ENCODE results near the gene VEGFA.

VEGFA gene

DNA sequence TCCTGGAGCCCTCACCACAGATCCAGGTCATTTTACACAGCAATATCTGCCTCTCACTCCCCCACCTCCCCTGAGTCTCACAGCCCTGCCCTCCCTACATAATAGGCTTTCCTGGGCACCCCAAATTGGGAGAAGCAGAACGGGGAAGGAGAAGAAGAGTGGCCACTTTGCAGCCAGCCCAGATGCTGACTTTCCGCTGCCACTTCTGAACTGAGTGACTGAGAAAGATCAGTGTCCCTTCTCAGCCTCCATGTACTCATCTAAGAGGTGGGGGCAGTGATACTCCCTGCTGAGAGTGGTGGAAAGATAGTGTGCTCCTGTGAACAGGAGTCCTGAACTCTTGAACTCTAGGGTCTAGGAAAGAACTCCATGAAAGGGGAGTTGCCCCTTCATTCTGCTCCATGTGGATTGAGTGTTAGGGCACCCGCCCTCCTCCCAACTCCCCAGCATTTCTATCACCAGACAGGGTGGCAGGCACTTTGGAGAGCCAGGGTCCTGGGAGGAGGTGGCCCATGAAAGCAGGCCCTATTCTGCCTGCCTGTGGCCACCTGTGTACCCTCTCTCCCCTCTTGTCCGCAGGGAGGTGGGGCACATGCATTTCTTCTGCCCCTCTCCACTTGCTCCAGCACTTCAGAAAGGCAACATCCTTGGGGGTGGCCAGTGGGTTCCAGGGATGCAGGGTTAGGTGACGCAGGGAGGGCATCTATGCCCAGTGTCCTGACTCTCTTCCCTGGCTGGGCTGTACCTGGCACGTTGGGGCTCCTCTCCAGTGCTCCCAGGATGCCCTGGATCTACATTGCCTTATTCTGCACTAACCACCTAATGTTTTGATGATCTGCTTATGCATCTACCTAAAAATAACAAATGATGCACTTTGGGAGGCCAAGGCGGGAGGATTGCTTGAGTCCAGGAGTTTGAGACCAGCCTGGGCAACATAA lies 44.1 kb upstream of the VEGFA start:
- TF ChIP-seq ZNF384 (IDR thresholded peaks at IDR 0.05) = no peak
- TF ChIP-seq FOXA1 (IDR thresholded peaks at IDR 0.05) = no peak
- no peak for TF ChIP-seq TARDBP (IDR thresholded peaks at IDR 0.05)
- TF ChIP-seq L3MBTL2 (conservative IDR thresholded peaks at IDR 0.05) = no peak
- no peak for TF ChIP-seq SP1 (IDR thresholded peaks at IDR 0.05)
- no peak for TF ChIP-seq BHLHE40 (IDR thresholded peaks at IDR 0.05; ENCODE audit: borderline replicate concordance)
- no peak for TF ChIP-seq FOXK2 (IDR thresholded peaks at IDR 0.05)
- TF ChIP-seq, protein P1, sequence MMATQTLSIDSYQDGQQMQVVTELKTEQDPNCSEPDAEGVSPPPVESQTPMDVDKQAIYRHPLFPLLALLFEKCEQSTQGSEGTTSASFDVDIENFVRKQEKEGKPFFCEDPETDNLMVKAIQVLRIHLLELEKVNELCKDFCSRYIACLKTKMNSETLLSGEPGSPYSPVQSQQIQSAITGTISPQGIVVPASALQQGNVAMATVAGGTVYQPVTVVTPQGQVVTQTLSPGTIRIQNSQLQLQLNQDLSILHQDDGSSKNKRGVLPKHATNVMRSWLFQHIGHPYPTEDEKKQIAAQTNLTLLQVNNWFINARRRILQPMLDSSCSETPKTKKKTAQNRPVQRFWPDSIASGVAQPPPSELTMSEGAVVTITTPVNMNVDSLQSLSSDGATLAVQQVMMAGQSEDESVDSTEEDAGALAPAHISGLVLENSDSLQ (IDR thresholded peaks at IDR 0.05) = no peak
- no peak for TF ChIP-seq SUZ12 (IDR thresholded peaks at IDR 0.05)
- TF ChIP-seq CTBP1 (IDR thresholded peaks at IDR 0.05; ENCODE audit: borderline replicate concordance) = no peak
- no peak for TF ChIP-seq FOXM1 (IDR thresholded peaks at IDR 0.05; ENCODE audit: borderline replicate concordance)
- no peak for DNase-seq (ENCODE audit: extremely low spot score)
- POLR2A ChIA-PET = no interaction called here
- CTCF ChIA-PET = no interaction called here

DNA sequence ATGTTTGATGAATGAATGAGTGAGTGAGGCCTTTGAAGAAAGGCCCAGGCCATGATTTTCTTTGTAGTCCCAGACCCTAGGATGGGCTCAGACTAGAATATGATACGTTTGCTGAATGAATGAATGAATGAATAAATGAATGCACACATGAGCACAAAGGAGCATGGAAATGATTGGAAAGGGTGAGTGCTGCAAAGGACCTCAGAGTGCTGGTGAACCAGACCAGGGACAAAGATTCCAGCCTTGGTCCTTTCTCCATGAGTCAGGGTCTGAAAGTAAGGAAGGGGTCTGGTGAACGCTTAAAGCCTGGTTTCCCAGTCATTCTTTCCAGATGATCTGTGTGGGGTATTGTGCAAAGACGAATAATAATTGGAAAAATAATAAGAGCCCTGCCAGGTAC lies 42.4 kb upstream of the VEGFA start:
- no peak for DNase-seq (ENCODE audit: extremely low spot score)
- TF ChIP-seq FOXA1 (IDR thresholded peaks at IDR 0.05) (no peak), NFRKB (IDR thresholded peaks at IDR 0.05) (no peak), SP1 (IDR thresholded peaks at IDR 0.05) (no peak)
- CTCF ChIA-PET = no interaction called here
- POLR2A ChIA-PET = interaction anchor here (0.9 kb wide), 1 partner anchor 45 kb away, joined by 3 read pairs; no protein-coding TSS in a partner anchor

DNA sequence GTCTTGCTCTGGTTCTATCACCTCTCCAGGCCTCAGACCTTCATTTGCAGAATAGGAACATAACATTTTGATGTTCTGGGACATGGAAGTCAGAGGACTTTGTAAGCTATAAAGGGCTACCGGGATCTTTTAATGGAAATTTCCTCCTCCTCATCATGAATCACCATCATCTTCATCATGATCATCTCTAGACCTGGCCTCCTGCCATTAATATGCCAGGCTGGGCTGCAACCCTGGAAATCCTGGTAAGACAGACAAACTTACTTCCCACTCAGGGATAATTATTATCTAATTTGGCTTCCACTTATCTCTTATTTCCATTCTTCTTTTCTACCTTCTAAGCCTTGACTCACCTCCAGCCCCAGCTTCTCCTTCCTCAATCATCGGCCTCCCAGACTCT lies 41.4 kb upstream of the VEGFA start:
- CTCF ChIA-PET = no interaction called here
- TF ChIP-seq FOXA1 (IDR thresholded peaks at IDR 0.05) (no peak), FOXK2 (IDR thresholded peaks at IDR 0.05) (no peak), NFRKB (IDR thresholded peaks at IDR 0.05) (no peak), CTBP1 (IDR thresholded peaks at IDR 0.05; ENCODE audit: borderline replicate concordance) (no peak), ZNF384 (IDR thresholded peaks at IDR 0.05) (no peak), FOXM1 (IDR thresholded peaks at IDR 0.05; ENCODE audit: borderline replicate concordance) (no peak), LEF1 (IDR thresholded peaks at IDR 0.05; ENCODE audit: borderline replicate concordance) (no peak), BHLHE40 (IDR thresholded peaks at IDR 0.05; ENCODE audit: borderline replicate concordance) (no peak)
- DNase-seq (ENCODE audit: extremely low spot score) = no peak
- POLR2A ChIA-PET = interaction anchor here (0.9 kb wide), 1 partner anchor 44 kb away, joined by 3 read pairs; no protein-coding TSS in a partner anchor

DNA sequence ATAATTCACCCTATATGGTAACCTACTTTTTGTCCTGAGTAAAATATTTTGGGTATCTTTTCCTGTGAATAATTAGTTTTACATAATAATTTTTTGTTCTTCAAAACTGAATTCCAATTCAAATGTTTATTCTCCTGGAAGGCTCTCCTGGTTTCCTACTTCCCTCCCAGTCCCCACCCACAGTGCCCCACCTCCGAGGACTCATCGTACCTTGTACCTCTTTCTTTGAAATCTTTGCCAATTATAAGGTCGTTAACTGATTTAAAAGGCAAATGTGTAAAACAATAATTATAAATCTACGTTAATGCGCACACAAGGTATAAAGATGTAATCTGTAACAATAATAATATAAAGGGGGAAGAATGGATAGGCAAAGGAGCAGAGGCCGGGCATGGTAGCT lies 40.5 kb upstream of the VEGFA start:
- TF ChIP-seq ELF4 (IDR thresholded peaks at IDR 0.05) (no peak), FOXA1 (IDR thresholded peaks at IDR 0.05) (no peak), HDGF (IDR thresholded peaks at IDR 0.05; ENCODE audit: borderline replicate concordance) (no peak), NFRKB (IDR thresholded peaks at IDR 0.05) (no peak), SUZ12 (IDR thresholded peaks at IDR 0.05) (no peak), ZNF384 (IDR thresholded peaks at IDR 0.05) (no peak), TARDBP (IDR thresholded peaks at IDR 0.05) (no peak)
- CTCF ChIA-PET = no interaction called here
- no peak for DNase-seq (ENCODE audit: extremely low spot score)
- POLR2A ChIA-PET = no interaction called here

DNA sequence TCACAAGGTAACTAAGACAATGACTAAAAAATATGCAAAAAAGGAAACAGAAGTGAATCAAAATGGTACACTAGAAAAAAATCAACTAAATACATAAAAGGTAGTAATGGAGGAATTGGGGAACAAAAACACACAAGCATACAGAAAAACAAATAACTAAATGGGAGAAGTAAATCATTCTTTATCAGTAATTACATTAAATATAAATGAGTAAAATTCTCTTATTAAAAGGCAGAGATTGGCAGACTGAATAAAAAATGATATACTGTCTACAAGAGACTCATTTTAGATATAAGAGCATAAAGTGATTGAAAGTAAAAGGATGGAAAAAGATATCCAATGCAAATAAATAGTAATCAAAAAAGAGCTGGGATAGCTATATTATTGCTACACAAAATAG lies 39.4 kb upstream of the VEGFA start:
- TF ChIP-seq, protein P1 (IDR thresholded peaks at IDR 0.05) = no peak
- TF ChIP-seq L3MBTL2 (conservative IDR thresholded peaks at IDR 0.05) = no peak
- no peak for TF ChIP-seq LEF1 (IDR thresholded peaks at IDR 0.05; ENCODE audit: borderline replicate concordance)
- no peak for TF ChIP-seq FOXK2 (IDR thresholded peaks at IDR 0.05)
- TF ChIP-seq FOXM1 (IDR thresholded peaks at IDR 0.05; ENCODE audit: borderline replicate concordance) = no peak
- TF ChIP-seq TARDBP (IDR thresholded peaks at IDR 0.05) = no peak
- no peak for TF ChIP-seq FOXA1 (IDR thresholded peaks at IDR 0.05)
- TF ChIP-seq SP1 (IDR thresholded peaks at IDR 0.05) = no peak
- TF ChIP-seq SUZ12 (IDR thresholded peaks at IDR 0.05) = no peak
- POLR2A ChIA-PET = no interaction called here
- no peak for DNase-seq (ENCODE audit: extremely low spot score)
- CTCF ChIA-PET = no interaction called here

DNA sequence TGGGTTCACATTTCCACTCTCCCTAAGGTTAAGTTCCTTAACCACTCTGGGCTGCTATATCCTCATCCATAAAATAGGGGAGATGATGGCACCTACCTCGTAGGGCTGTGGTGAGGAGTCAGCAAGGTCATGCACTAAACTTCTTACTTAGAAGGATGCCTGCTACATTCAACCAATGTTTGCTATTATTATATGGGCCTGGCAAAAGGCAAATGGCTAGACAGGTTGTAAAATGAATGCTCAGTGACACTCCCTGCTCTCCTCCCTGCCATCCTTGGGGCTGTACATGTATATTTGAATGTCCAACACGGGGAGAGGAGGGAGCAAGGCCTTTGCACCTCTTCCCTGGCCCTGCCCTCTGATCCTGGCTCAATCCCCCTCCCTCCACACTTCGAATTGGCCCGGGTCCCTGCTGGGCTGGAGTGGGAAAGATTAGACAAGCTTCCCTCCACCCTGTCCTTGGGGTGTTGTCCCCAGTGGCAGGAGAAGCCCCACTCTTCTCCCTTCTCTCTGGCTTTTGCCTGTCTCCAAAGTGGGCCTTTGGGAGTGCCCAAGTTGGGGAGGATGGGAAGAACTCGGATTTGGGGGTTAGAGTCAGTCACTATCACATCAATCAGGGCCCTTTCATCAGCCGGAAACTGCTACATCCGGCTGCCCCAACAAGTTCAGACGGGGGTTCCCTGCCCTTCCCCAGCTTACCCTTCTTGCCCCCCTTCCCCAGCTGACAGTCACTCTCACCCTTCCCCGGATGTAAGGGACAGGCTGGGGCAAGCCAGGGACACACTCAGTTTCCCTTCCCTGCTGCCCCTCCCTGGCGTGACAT lies 36.3 kb upstream of the VEGFA start:
- TF ChIP-seq ZNF384 (IDR thresholded peaks at IDR 0.05) (no peak), FOXM1 (IDR thresholded peaks at IDR 0.05; ENCODE audit: borderline replicate concordance) (no peak), LEF1 (IDR thresholded peaks at IDR 0.05; ENCODE audit: borderline replicate concordance) (no peak), HDGF (IDR thresholded peaks at IDR 0.05; ENCODE audit: borderline replicate concordance) (no peak), TARDBP (IDR thresholded peaks at IDR 0.05) (no peak), L3MBTL2 (conservative IDR thresholded peaks at IDR 0.05) (no peak), SP1 (IDR thresholded peaks at IDR 0.05) (no peak), FOXA1 (IDR thresholded peaks at IDR 0.05) (no peak), FOXK2 (IDR thresholded peaks at IDR 0.05) (no peak), ARNT (IDR thresholded peaks at IDR 0.05) (no peak), ELF4 (IDR thresholded peaks at IDR 0.05) (no peak), BHLHE40 (IDR thresholded peaks at IDR 0.05; ENCODE audit: borderline replicate concordance) (no peak)
- TF ChIP-seq, protein P1 (IDR thresholded peaks at IDR 0.05) = no peak
- no peak for DNase-seq (ENCODE audit: extremely low spot score)
- POLR2A ChIA-PET = no interaction called here
- CTCF ChIA-PET = interaction anchor here (2.1 kb wide), 1 partner anchor 36 kb away, joined by 9 read pairs; the partner anchor contains the start of gene VEGFA

All from HEK293T (cell line).